Measurements from ENCODE around the gene TSHZ2.

DNA sequence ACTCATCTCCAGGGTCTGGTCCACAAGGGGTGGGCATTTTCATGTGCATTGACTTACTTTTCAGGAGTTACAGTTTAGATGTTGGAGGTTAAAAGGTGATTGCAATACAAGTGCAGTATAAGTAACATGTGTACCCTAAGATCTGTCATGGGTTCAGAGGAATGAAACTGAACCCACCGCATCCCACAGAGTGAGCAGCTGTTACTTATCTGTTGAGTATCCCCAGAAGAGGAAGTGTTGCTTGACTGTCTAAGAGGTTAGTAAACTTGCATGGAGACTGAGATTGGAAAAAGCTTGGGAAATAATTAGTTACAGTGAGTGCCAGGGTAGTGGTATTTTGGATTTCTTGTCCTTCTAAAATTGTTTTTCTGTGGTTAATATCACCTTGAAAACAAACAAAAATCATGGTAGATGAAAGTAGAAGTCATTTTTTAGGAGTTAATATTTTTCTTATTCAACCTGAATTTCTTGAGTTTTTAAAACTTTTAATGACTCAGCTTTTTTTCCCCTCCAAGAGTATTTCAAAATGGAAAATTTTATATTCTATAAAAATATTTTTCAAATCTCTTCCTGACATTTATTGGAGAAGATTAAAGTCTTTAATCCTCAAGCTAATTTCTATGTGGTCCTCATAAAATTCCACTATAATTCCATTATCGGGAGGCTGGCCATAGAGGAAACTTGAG is 315.3 kb downstream of the TSHZ2 start:
- TF ChIP-seq, protein P1, sequence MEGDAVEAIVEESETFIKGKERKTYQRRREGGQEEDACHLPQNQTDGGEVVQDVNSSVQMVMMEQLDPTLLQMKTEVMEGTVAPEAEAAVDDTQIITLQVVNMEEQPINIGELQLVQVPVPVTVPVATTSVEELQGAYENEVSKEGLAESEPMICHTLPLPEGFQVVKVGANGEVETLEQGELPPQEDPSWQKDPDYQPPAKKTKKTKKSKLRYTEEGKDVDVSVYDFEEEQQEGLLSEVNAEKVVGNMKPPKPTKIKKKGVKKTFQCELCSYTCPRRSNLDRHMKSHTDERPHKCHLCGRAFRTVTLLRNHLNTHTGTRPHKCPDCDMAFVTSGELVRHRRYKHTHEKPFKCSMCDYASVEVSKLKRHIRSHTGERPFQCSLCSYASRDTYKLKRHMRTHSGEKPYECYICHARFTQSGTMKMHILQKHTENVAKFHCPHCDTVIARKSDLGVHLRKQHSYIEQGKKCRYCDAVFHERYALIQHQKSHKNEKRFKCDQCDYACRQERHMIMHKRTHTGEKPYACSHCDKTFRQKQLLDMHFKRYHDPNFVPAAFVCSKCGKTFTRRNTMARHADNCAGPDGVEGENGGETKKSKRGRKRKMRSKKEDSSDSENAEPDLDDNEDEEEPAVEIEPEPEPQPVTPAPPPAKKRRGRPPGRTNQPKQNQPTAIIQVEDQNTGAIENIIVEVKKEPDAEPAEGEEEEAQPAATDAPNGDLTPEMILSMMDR (IDR thresholded peaks at IDR 0.05), result no peak
- no peak for TF ChIP-seq ZFX (IDR thresholded peaks at IDR 0.05; ENCODE audit: borderline replicate concordance)
